ENCODE measurements around the gene CLPX.

Gene CLPX

GRCh38 chr15:65105038-65105437, 80.1 kb downstream of the CLPX start:
- Histone ChIP-seq H3K27ac (ENCODE audit: low read length) (no peak overlapping the region), H3K4me3 (ENCODE audit: low read depth in 1 of 2, low read length in 2 of 2) (no peak overlapping the region), H3K4me1 (ENCODE audit: insufficient read depth, low read length) (no peaks in the 10 kb centered on the region), H3K9ac (ENCODE audit: low read depth, low read length) (no peak overlapping the region), H3K36me3 (ENCODE audit: insufficient read depth, low read length) (peaks cover 37% of the 10 kb centered on the region), H3K4me2 (ENCODE audit: insufficient read depth, low read length) (no peak overlapping the region), H3K79me2 (ENCODE audit: insufficient read depth, low read length) (no peaks in the 10 kb centered on the region), H3K27me3 (ENCODE audit: insufficient read depth, low read length, poor library complexity) (no peaks in the 10 kb centered on the region), H4K20me1 (ENCODE audit: insufficient read depth, low read length) (no peaks in the 10 kb centered on the region), H2AFZ (ENCODE audit: low read depth, low read length) (no peak overlapping the region), H3K9me3 (ENCODE audit: insufficient read depth, low read length, severe bottlenecking) (no peaks in the 10 kb centered on the region)
- TF ChIP-seq EZH2 (IDR thresholded peaks at IDR 0.05; ENCODE audit: borderline replicate concordance, low read depth, low read length, severe bottlenecking), result no peak
- TF ChIP-seq CTCF (IDR thresholded peaks at IDR 0.05; ENCODE audit: borderline replicate concordance, extremely low read depth, low read length, poor library complexity, severe bottlenecking), result no peak
- DNase-seq (no peak), ATAC-seq (ENCODE audit: insufficient read depth, low read depth) (no peak)

- no peak for TF ChIP-seq EZH2 (IDR thresholded peaks at IDR 0.05; ENCODE audit: borderline replicate concordance, low read depth, low read length, severe bottlenecking)
- TF ChIP-seq CTCF (IDR thresholded peaks at IDR 0.05; ENCODE audit: borderline replicate concordance, extremely low read depth, low read length, poor library complexity, severe bottlenecking), result no peak
- Histone ChIP-seq H3K27me3 (ENCODE audit: insufficient read depth, low read length, poor library complexity) (no peaks in the 10 kb centered on the region), H3K4me3 (ENCODE audit: low read depth in 1 of 2, low read length in 2 of 2) (no peak overlapping the region), H3K4me2 (ENCODE audit: insufficient read depth, low read length) (no peak overlapping the region), H3K79me2 (ENCODE audit: insufficient read depth, low read length) (no peaks in the 10 kb centered on the region), H3K9me3 (ENCODE audit: insufficient read depth, low read length, severe bottlenecking) (no peaks in the 10 kb centered on the region), H2AFZ (ENCODE audit: low read depth, low read length) (no peak overlapping the region), H3K9ac (ENCODE audit: low read depth, low read length) (no peak overlapping the region), H3K36me3 (ENCODE audit: insufficient read depth, low read length) (peaks cover 47% of the 10 kb centered on the region), H3K27ac (ENCODE audit: low read length) (no peak overlapping the region), H4K20me1 (ENCODE audit: insufficient read depth, low read length) (no peaks in the 10 kb centered on the region), H3K4me1 (ENCODE audit: insufficient read depth, low read length) (no peaks in the 10 kb centered on the region)
- DNase-seq (no peak), ATAC-seq (ENCODE audit: insufficient read depth, low read depth) (no peak)
These were observed 82.2 kb downstream of the CLPX start for GRCh38 chr15:65102912-65103311.

GRCh38 chr15:65101891-65102708, 83.0 kb downstream of the CLPX start:
- no peaks in the 10 kb centered on the region for H3K27me3 ChIP-seq (ENCODE audit: insufficient read depth, low read length, poor library complexity)
- H3K9me3 ChIP-seq (ENCODE audit: insufficient read depth, low read length, severe bottlenecking), result no peaks in the 10 kb centered on the region
- no peak overlapping the region for H2AFZ ChIP-seq (ENCODE audit: low read depth, low read length)
- H3K4me3 ChIP-seq (ENCODE audit: low read depth in 1 of 2, low read length in 2 of 2), result no peak overlapping the region
- no peak for DNase-seq
- no peak for TF ChIP-seq EZH2 (IDR thresholded peaks at IDR 0.05; ENCODE audit: borderline replicate concordance, low read depth, low read length, severe bottlenecking)
- no peak for TF ChIP-seq CTCF (IDR thresholded peaks at IDR 0.05; ENCODE audit: borderline replicate concordance, extremely low read depth, low read length, poor library complexity, severe bottlenecking)
- no peak for ATAC-seq (ENCODE audit: insufficient read depth, low read depth)
- H3K9ac ChIP-seq (ENCODE audit: low read depth, low read length), result no peak overlapping the region
- no peak overlapping the region for H3K27ac ChIP-seq (ENCODE audit: low read length)
- H3K36me3 ChIP-seq (ENCODE audit: insufficient read depth, low read length), result peaks cover 47% of the 10 kb centered on the region
- H3K4me2 ChIP-seq (ENCODE audit: insufficient read depth, low read length), result no peak overlapping the region
- no peaks in the 10 kb centered on the region for H4K20me1 ChIP-seq (ENCODE audit: insufficient read depth, low read length)
- no peaks in the 10 kb centered on the region for H3K4me1 ChIP-seq (ENCODE audit: insufficient read depth, low read length)
- H3K79me2 ChIP-seq (ENCODE audit: insufficient read depth, low read length), result no peaks in the 10 kb centered on the region

All from DND-41 (cell line).